K562 treated with DMSO at 1 percent for 48 hours (cell line): ENCODE measurements around the gene WDR81. TPM values are rescaled to one million over a fixed set of nuclear protein-coding genes. Genes with fewer than 3 reads are reported as not detected.

Experiments used
- total RNA-seq: library from RNA; unstranded; fragments of 300-600 nt; gene quantifications from 2 replicates; pipeline ENCODE4 v1.2.3, GENCODE V29; 2022; ENCODE audit warnings: low replicate concordance; ENCODE audit errors: extremely low read depth

WDR81 gene
- total RNA-seq: not detected in 2 replicates

DNA sequence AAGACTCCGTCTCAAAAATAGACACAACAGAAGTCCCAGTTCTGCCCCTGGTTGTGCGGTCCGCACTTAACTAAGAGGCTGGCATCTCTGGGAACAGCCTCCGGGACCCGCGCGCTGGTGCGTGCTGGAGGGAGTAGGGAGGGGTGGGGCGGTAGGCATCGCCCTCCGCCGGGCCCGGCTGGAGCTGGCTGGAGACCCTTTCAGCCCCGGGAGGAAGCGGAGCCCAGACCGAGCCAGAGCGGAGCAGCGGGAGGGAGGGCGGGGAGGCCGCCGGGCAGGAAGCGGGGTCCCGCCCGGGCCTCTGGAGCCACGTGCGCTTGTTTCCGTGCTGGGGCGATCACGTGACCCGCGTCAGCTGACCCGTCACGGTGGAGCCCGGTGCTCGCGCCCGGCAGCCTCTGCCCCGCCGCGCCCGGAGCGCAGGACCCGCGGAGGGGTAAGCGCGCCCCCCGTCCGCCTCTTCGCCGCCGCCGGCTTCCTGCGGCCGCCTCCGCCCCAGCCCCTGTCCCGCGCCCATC, at the start of gene WDR81:
Gene WDR81, plus strand, starts transcription at position 354 of the 518 bp plus-strand sequence. CDS start 256 bp downstream, outside the sequence.

DNA sequence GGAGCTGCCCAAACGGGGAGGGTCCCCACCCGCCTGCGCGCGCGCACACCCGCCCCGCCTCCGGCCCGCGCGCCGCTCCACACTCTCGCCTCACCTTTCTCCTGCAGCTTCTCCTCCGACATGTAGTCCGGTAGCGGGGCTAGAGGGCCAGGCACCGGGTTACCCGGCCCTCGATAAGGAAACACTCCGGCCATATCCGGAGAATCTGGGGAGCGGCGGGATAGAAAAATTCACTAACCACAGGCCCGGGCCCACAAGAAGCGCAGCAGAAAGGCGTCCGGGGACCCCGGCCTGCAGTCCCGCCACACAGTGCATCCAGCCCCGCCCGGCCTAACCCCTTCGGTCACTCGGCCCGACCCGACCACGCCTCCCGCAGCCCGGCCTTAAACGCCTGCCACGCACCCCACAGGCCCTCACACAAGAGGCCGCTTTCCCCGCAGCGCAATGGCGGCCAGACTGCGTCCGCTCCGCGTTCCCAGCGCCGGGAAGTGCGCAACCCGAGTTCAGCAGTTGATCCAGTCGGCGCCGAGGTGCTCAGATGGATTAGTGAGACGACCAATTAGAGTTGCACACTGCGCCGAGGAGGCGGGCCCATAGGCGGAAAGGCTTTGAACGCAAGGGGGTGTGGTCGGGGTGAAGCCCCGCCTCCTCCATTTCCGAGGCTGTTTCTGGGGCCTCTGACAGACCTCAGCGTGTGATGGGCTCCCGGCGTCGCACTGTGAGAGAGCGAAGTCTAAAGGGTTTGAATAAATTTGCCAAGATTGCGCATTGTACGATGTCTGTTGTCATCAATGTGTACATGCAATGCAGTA, 39.9 kb upstream of the WDR81 start, which contains the start of gene PRPF8:
Gene PRPF8, minus strand, starts transcription at position 490 of the 812 bp plus-strand sequence. Its CDS starts 296 bp downstream, at position 194.

DNA sequence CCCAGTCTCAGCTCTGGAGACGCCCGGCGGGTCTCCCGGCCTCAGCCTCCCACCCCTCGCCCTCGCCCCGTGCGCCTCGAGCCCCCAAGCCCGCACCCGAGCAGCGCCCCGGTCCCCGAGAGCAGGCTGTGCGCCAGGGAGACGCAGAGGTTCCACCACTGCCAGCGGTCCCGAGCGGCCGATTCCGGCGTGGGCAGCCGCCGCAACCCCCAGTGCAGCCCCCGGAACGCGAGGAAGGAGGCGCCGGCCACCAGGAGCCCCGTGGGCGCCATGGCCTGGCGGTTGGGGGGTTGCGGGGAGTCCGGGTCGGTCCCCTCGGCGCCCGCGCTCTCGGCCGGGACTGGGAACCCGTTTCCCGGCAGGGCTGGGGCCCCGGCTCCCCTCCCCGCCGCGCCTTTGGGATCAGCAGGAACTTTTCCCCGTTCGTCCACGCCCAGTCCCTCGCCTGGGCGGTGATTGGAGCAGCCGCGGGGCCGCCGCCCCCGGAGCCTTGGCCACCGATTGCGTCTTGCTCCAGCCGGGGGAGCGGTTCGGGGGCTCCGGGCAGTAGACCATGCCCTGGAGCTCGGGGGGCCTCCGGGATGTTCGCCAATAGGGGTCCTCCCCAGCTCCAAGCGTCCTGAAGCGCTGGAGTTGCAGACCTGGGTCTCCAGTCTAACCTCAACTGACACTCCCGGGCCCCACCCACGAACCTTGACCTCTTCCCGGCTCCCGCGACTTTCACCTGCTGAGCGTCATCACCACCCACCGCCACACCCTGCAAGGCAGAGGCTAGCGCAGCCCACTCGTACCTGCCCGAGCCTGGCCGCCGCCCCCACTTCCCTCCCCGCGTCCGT, 14.3 kb upstream of the WDR81 start, which contains the start of gene TLCD2:
Gene TLCD2, minus strand, starts transcription at position 407 of the 836 bp plus-strand sequence. Its CDS starts 135 bp downstream, at position 272.

DNA sequence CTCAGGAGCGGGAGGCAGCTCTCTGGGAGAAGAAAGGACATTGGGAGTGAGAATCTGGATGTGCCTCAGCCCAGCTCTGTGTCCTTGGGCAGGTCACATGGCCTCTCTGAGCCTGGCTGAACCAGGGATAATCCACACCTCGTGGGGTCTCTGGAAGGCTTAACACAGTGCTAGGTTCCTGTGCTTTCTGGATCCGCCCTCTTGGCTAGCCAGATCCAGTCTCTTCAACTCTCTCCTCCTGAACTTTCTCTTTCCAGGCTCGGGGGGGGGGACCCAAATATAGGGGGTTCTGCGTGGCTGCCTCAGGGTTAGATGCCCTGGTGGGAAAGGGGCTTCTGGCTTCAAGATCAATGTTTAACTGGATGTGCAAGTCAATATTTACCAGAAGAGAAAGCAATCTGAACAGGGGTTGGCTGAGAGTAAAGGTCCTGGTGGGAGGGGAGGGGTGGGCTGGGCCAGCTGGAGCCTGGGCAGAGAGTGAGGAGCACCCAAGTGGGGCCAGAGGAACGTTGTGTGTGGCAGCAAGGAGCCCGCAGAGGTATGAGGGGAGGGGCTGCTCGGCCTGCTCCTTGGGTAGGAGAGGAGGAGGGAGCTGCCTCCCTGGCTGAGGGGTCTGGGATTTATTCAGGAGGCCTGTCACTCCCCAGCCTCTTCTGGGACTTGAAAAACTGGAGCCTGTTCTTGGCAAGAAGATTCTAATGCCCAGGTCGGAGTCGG, 18.0 kb downstream of the WDR81 start, which contains the start of gene SERPINF2:
Gene SERPINF2, plus strand, starts transcription at position 501 of the 717 bp plus-strand sequence. CDS start 2,125 bp downstream, outside the sequence.

Other genes with a start within 250 kb of the WDR81 start
- not detected in 2 replicates for gene MYO1C, start 232.0 kb upstream of the WDR81 start, total RNA-seq
- not detected in 2 replicates for gene INPP5K, start 208.1 kb upstream of the WDR81 start, total RNA-seq
- not detected in 2 replicates for gene PITPNA, start 161.9 kb upstream of the WDR81 start, total RNA-seq
- gene SLC43A2, start 95.9 kb upstream of the WDR81 start, total RNA-seq: not detected in 2 replicates
- gene SCARF1, start 79.0 kb upstream of the WDR81 start, total RNA-seq: not detected in 2 replicates
- gene RILP, start 74.8 kb upstream of the WDR81 start, total RNA-seq: not detected in 2 replicates
- gene PRPF8, start 39.8 kb upstream of the WDR81 start, total RNA-seq: 461 TPM in 1 of 2 replicates, not detected in the other
- not detected in 2 replicates for gene TLCD2, start 14.3 kb upstream of the WDR81 start, total RNA-seq
- not detected in 2 replicates for gene SERPINF2, start 18.2 kb downstream of the WDR81 start, total RNA-seq
- gene SERPINF1, start 37.4 kb downstream of the WDR81 start, total RNA-seq: not detected in 2 replicates
- not detected in 2 replicates for gene SMYD4, start 105.2 kb downstream of the WDR81 start, total RNA-seq
- gene RPA1, start 105.3 kb downstream of the WDR81 start, total RNA-seq: not detected in 2 replicates